GM15510 (cell line): ENCODE results near the gene HSD17B1.
"Not testable (repeated sequence)": the region's sequence is repeated elsewhere in the genome, so short reads cannot be mapped to it uniquely, and the experiment has no call there.

Source experiments
- POLR2A ChIP-seq: IDR thresholded peaks from 3 replicates; pipeline ENCODE4 v1.6.1; 2011; ENCODE audit warnings: borderline replicate concordance; ENCODE audit not compliant: insufficient read length; ENCODE audit errors: extremely low read depth

The HSD17B1 gene

GRCh38 chr17:42552736-42553135, at the start of gene HSD17B1:
Gene HSD17B1 (plus strand): TSS chr17:42552923. CDS start chr17:42552934, 11 bp downstream.
- TF ChIP-seq POLR2A = not testable (repeated sequence)

- no peak for TF ChIP-seq POLR2A
Observed at GRCh38 chr17:42502926-42503325, 49.8 kb upstream of the HSD17B1 start.

- TF ChIP-seq POLR2A = no peak
Observed at GRCh38 chr17:42507671-42508070, 45.1 kb upstream of the HSD17B1 start.

GRCh38 chr17:42508426-42509165, 44.1 kb upstream of the HSD17B1 start:
- no peak for TF ChIP-seq POLR2A

- no peak for TF ChIP-seq POLR2A
Observed at GRCh38 chr17:42509409-42509808, 43.3 kb upstream of the HSD17B1 start.

- no peak for TF ChIP-seq POLR2A
Observed at GRCh38 chr17:42509841-42510240, 42.9 kb upstream of the HSD17B1 start.

GRCh38 chr17:42512246-42512645, 40.5 kb upstream of the HSD17B1 start:
- no peak for TF ChIP-seq POLR2A

GRCh38 chr17:42512733-42513251, 39.9 kb upstream of the HSD17B1 start:
- TF ChIP-seq POLR2A = no peak

GRCh38 chr17:42513686-42514085, 39.0 kb upstream of the HSD17B1 start:
- TF ChIP-seq POLR2A = no peak

- no peak for TF ChIP-seq POLR2A
Observed at GRCh38 chr17:42514279-42514678, 38.4 kb upstream of the HSD17B1 start.

GRCh38 chr17:42514867-42515266, 37.9 kb upstream of the HSD17B1 start:
- TF ChIP-seq POLR2A = no peak

GRCh38 chr17:42517516-42517915, 35.2 kb upstream of the HSD17B1 start:
- no peak for TF ChIP-seq POLR2A

- TF ChIP-seq POLR2A = no peak
Observed at GRCh38 chr17:42518046-42518754, 34.5 kb upstream of the HSD17B1 start.

GRCh38 chr17:42518755-42519545, 33.8 kb upstream of the HSD17B1 start:
- TF ChIP-seq POLR2A = no peak

GRCh38 chr17:42519546-42520491, 32.9 kb upstream of the HSD17B1 start:
- no peak for TF ChIP-seq POLR2A

GRCh38 chr17:42520540-42520951, 32.2 kb upstream of the HSD17B1 start:
- TF ChIP-seq POLR2A = no peak
